Measurements from ENCODE around the gene MAGI2.

GRCh38 chr7:79339208-79339925, 114.1 kb downstream of the MAGI2 start:
- no peak for TF ChIP-seq EZH2 (IDR thresholded peaks at IDR 0.05; ENCODE audit: insufficient read depth, poor library complexity, severe bottlenecking)
- no peak for TF ChIP-seq EZH2phosphoT487 (IDR thresholded peaks at IDR 0.05; ENCODE audit: insufficient read depth, low read depth)
